GM12872 (cell line): ENCODE measurements around the gene KCNE1.

Experiments used
- CTCF ChIP-seq: IDR thresholded peaks from 3 replicates; pipeline ENCODE4 v1.5.1; 2011; ENCODE audit warnings: low read depth, mild to moderate bottlenecking, low read length, moderate library complexity; ENCODE audit not compliant: insufficient read depth

The KCNE1 gene

GRCh38 chr21:34535886-34536285, 23.9 kb upstream of the KCNE1 start:
- TF ChIP-seq CTCF: no peak

GRCh38 chr21:34534522-34534921, 22.5 kb upstream of the KCNE1 start:
- no peak for TF ChIP-seq CTCF

- no peak for TF ChIP-seq CTCF
Measured at GRCh38 chr21:34533938-34534337, 21.9 kb upstream of the KCNE1 start.

DNA sequence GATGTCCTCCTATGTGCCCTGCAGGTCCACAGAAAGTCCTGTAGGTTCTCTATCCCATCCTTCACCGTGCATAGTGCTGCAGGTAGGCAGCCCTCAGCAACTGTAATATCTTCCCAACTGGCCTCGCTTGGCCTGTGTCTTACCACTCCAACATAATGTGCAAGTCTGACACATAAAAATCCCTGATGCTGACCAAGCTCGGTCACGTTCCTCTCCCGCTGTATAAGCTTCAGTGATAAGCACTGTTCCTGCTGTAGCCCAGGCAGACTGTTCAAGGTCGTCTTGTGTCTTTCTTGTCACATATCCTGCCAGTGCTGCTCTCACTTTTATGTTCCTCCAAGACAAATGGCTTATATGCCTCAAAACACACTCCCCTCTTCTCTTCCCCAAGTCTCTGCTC, 19.4 kb upstream of the KCNE1 start:
- no peak for TF ChIP-seq CTCF

GRCh38 chr21:34530261-34530660, 18.3 kb upstream of the KCNE1 start:
- TF ChIP-seq CTCF: no peak

GRCh38 chr21:34528131-34528561, 16.1 kb upstream of the KCNE1 start:
- TF ChIP-seq CTCF: no peak

- TF ChIP-seq CTCF: no peak
Measured at GRCh38 chr21:34526618-34527290, 14.7 kb upstream of the KCNE1 start.
